Stimulated activated memory B cell treated with anti-CD40 and anti-IgM and Interleukin-4, amounts not matched to agents 10 μg/mL and 1 μg/mL and 100 μg/mL, for 72 hours (primary cell): ENCODE data around the gene MRPS27.

Experiments
- ATAC-seq: fragments of 150-1000 bp; cut with Tn5 transposase; 2 replicates; pipeline ENCODE4 v1.10.0; 2021
- H3K27ac Mint-ChIP-seq: one replicate; pipeline ENCODE4 v1.8.0; 2022; ENCODE audit warnings: mild to moderate bottlenecking, mixed read lengths
- H3K27me3 Mint-ChIP-seq: one replicate; pipeline ENCODE4 v1.8.0; 2022; ENCODE audit warnings: mixed read lengths
- H3K36me3 Mint-ChIP-seq: one replicate; pipeline ENCODE4 v1.8.0; 2022; ENCODE audit warnings: mixed read lengths
- H3K4me1 Mint-ChIP-seq: one replicate; pipeline ENCODE4 v1.8.0; 2022; ENCODE audit warnings: mixed read lengths
- H3K4me3 Mint-ChIP-seq: one replicate; pipeline ENCODE4 v1.8.0; 2022; ENCODE audit warnings: mild to moderate bottlenecking, moderate library complexity, mixed read lengths
- H3K9me3 Mint-ChIP-seq: one replicate; pipeline ENCODE4 v1.8.0; 2022; ENCODE audit warnings: mixed read lengths

Gene MRPS27

DNA sequence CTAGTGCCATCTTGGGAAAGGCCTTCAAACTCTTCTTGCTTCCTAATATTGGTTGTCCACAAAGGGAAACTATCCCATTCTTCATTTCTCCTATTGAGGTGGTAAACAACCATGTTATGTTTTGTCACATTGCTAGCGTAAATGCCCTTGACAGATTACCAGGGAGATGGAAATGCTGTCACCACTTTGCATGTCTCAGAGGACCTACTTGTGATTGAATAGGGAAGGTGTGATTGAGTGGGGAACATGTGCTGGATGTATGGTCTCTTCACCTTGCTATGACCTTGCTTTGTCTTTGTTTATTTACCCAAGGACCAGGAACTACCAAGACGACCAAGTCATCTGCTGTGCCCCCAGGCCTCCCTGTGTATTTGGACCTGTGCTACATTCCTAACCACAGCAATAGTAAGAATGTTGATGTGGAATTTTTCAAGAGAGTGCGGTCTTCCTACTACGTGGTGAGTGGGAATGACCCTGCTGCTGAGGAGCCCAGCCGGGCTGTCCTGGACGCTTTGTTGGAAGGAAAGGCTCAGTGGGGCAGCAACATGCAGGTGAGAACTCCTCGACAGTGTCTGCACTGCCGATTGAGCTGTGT is 116.7 kb downstream of the MRPS27 start:
- no peak overlapping the region for H3K4me3 Mint-ChIP-seq
- no peaks in the 10 kb centered on the region for H3K4me1 Mint-ChIP-seq
- peaks cover 6% of the 10 kb centered on the region for H3K27me3 Mint-ChIP-seq
- H3K9me3 Mint-ChIP-seq, result no peaks in the 10 kb centered on the region
- peaks cover 11% of the 10 kb centered on the region for H3K36me3 Mint-ChIP-seq
- no peak overlapping the region for H3K27ac Mint-ChIP-seq
- ATAC-seq, result no peak

DNA sequence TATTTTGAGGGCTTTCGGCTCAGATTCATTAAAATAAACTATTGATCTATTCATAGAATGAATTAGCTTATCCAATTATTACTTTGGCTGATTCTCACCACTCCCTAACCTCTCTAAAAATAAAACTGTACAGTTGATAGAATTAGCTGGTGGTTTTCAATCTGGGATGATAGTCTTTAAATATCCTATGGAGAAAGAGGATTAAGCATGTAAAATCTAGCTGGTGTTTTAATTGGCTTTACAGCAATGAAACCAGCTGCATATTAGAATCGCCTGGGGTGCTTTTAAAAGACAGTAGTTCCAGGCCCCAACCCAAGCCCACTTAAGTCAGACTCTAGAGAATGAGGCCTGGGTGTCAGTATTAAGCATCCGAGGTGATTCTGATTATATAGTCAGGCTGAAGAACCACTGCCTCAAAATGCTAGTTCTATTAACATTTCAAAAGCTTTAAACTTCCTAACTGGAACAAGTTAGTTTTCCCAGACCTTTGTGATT is 117.7 kb downstream of the MRPS27 start:
- Mint-ChIP-seq H3K4me3 (no peak overlapping the region), H3K4me1 (no peaks in the 10 kb centered on the region), H3K36me3 (peaks cover 9% of the 10 kb centered on the region), H3K27ac (no peak overlapping the region), H3K9me3 (no peaks in the 10 kb centered on the region), H3K27me3 (peaks cover 12% of the 10 kb centered on the region)
- ATAC-seq, result no peak

DNA sequence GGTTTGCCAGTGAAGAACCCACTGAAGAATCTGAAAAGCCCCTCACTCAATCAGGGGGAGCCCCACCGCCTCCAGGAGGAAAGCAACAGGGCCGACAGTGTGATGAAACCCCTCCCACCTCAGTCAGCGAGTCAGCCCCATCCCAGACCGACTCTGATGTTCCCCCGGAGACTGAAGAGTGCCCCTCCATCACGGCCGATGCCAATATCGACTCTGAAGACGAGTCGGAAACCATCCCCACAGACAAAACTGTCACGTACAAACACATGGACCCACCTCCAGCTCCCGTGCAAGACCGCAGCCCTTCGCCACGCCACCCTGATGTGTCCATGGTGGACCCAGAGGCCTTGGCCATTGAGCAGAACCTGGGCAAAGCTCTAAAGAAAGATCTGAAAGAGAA is 120.4 kb downstream of the MRPS27 start:
- Mint-ChIP-seq H3K4me3 (no peak overlapping the region), H3K9me3 (peaks cover 10% of the 10 kb centered on the region), H3K27me3 (peaks cover 32% of the 10 kb centered on the region), H3K36me3 (peaks cover 21% of the 10 kb centered on the region), H3K27ac (no peak overlapping the region), H3K4me1 (peaks cover 17% of the 10 kb centered on the region)
- ATAC-seq, result no peak

- ATAC-seq, result no peak
- H3K36me3 Mint-ChIP-seq, result peaks cover 21% of the 10 kb centered on the region
- no peak overlapping the region for H3K4me3 Mint-ChIP-seq
- H3K4me1 Mint-ChIP-seq, result peaks cover 19% of the 10 kb centered on the region
- H3K27ac Mint-ChIP-seq, result no peak overlapping the region
- H3K9me3 Mint-ChIP-seq, result peaks cover 10% of the 10 kb centered on the region
- peaks cover 32% of the 10 kb centered on the region for H3K27me3 Mint-ChIP-seq
Measured at GRCh38 chr5:72197393-72197792, 122.6 kb downstream of the MRPS27 start.

- ATAC-seq, result no peak
- Mint-ChIP-seq H3K4me3 (peak overlapping the region; percentile 70), H3K4me1 (peaks cover 19% of the 10 kb centered on the region), H3K9me3 (peaks cover 10% of the 10 kb centered on the region), H3K27me3 (peaks cover 32% of the 10 kb centered on the region), H3K36me3 (peaks cover 21% of the 10 kb centered on the region), H3K27ac (peak overlapping the region; percentile 65)
Measured at GRCh38 chr5:72195581-72195980, 124.5 kb downstream of the MRPS27 start.

DNA sequence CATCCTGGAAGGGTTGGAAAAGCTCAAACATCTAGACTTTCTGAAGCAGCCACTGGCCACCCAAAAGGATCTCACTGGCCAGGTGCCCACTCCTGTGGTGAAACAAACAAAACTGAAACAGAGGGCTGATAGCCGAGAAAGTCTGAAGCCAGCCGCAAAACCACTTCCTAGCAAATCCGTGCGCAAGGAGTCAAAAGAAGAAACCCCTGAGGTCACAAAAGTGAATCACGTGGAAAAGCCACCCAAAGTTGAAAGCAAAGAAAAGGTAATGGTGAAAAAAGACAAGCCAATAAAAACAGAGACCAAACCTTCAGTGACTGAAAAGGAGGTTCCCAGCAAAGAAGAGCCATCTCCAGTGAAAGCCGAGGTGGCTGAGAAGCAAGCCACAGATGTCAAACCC is 125.2 kb downstream of the MRPS27 start:
- H3K27ac Mint-ChIP-seq, result peak overlapping the region; percentile 65
- H3K4me3 Mint-ChIP-seq, result peak overlapping the region; percentile 70
- peaks cover 10% of the 10 kb centered on the region for H3K9me3 Mint-ChIP-seq
- H3K27me3 Mint-ChIP-seq, result peaks cover 32% of the 10 kb centered on the region
- H3K36me3 Mint-ChIP-seq, result peaks cover 21% of the 10 kb centered on the region
- H3K4me1 Mint-ChIP-seq, result peaks cover 19% of the 10 kb centered on the region
- peak; percentile 84 for ATAC-seq

DNA sequence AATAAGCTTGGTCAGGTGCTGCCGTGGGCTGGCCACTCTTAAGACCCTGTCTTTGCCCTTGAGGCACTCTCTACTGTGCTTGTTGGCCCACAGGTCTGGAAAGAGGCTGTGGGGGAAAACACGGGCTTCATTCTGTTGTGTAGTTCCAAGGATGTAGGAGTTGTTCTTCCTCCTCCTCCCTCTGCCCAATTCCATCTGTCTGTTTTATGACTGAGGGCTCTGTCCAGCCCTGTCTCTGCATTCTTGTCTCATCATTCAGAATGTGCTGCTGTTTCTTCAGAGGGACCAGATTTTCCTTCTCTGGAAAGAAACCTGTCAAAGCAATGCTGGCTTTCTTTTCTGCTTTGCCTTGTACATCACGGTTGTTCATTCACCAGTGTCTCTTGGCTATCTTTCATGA is 128.6 kb downstream of the MRPS27 start:
- ATAC-seq, result no peak
- peaks cover 10% of the 10 kb centered on the region for H3K9me3 Mint-ChIP-seq
- peaks cover 18% of the 10 kb centered on the region for H3K27me3 Mint-ChIP-seq
- no peak overlapping the region for H3K4me3 Mint-ChIP-seq
- no peak overlapping the region for H3K27ac Mint-ChIP-seq
- peaks cover 12% of the 10 kb centered on the region for H3K36me3 Mint-ChIP-seq
- peaks cover 19% of the 10 kb centered on the region for H3K4me1 Mint-ChIP-seq

- ATAC-seq, result no peak
- peaks cover 14% of the 10 kb centered on the region for H3K27me3 Mint-ChIP-seq
- H3K27ac Mint-ChIP-seq, result no peak overlapping the region
- no peak overlapping the region for H3K4me3 Mint-ChIP-seq
- H3K4me1 Mint-ChIP-seq, result no peaks in the 10 kb centered on the region
- no peaks in the 10 kb centered on the region for H3K9me3 Mint-ChIP-seq
- H3K36me3 Mint-ChIP-seq, result no peaks in the 10 kb centered on the region
Measured at GRCh38 chr5:72189146-72189545, 130.9 kb downstream of the MRPS27 start.

GRCh38 chr5:72188166-72188565 is 131.9 kb downstream of the MRPS27 start:
- ATAC-seq, result no peak
- peaks cover 24% of the 10 kb centered on the region for H3K27me3 Mint-ChIP-seq
- no peak overlapping the region for H3K27ac Mint-ChIP-seq

DNA sequence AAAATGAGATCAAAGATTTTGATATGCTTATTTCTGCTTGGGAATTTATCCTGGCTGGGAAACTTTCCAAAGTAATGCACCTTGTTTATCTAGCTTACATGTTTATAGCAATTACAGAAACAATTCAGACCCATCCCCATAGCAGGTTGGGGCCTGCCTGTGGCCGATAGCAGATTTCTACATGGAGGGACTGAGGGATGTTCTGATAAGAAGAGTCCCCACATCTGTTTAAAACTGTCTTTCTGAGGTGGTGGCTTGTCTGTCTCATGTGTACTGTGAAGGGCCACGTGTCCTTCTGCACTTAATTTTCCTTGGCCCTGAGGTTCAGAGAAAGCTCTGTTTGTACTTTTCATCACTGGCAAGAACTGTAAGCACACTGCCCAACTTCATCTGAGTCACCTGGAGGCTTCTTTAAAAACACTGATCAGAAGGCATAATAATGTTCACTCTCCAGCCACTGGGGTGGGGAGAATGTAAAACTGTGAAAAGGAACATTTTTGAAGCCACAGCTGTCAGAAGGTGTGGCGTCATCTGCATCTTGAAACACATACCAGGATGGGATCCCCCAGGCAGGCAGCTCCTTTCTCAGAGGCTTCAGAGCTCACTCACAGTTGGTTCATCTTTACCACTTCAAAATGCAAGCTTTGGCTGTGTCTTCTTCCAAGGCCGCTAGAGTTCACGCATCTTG is 132.5 kb downstream of the MRPS27 start:
- H3K9me3 Mint-ChIP-seq, result no peaks in the 10 kb centered on the region
- H3K4me1 Mint-ChIP-seq, result no peaks in the 10 kb centered on the region
- no peak overlapping the region for H3K4me3 Mint-ChIP-seq
- H3K27me3 Mint-ChIP-seq, result peaks cover 30% of the 10 kb centered on the region
- no peak overlapping the region for H3K27ac Mint-ChIP-seq
- ATAC-seq, result no peak
- H3K36me3 Mint-ChIP-seq, result no peaks in the 10 kb centered on the region

More at GRCh38 chr5:72188166-72188565, 131.9 kb downstream of the MRPS27 start:
- no peaks in the 10 kb centered on the region for H3K4me1 Mint-ChIP-seq
- H3K4me3 Mint-ChIP-seq, result no peak overlapping the region
- H3K9me3 Mint-ChIP-seq, result no peaks in the 10 kb centered on the region
- no peaks in the 10 kb centered on the region for H3K36me3 Mint-ChIP-seq

DNA sequence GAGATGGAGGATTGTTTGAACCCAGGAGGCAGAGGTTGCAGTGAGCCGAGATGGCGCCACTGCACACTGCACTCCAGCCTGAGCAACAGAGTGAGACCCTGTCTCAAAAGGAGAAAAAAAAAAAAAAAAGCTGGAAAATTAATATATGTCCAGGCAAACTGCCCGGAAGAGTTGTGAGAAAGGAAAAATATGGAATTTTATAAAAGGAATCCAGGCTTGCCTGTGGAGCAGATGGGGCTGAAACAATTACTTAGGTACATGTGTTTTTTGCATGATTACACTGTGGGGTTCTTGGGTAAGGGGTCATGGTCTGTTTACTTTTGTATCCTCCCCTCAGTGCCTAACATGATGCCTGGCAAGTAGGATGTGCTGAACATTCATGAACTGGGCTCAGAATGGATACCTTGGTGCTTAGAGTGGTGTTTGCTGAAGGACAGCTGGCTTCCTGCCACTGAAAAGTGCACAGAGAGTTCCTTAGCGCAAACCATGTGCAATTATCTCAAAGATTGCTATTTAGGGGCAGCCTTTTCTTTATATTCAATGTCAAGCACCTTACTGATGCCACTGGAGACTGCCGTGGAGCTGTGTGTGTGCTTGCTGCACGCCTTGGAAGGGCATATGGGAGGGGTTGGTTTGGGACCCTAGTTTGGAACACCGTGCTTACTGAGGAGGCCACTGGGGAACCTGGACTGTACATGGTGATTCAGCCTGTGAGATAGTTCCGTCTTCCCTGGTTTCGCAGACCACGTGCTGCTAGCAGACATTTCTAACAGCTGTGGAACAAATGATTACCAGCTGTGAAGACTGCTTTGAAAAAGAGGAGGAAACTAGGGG is 134.3 kb downstream of the MRPS27 start:
- peaks cover 46% of the 10 kb centered on the region for H3K27me3 Mint-ChIP-seq
- no peak overlapping the region for H3K4me3 Mint-ChIP-seq
- H3K36me3 Mint-ChIP-seq, result no peaks in the 10 kb centered on the region
- no peak overlapping the region for H3K27ac Mint-ChIP-seq
- H3K4me1 Mint-ChIP-seq, result no peaks in the 10 kb centered on the region
- no peaks in the 10 kb centered on the region for H3K9me3 Mint-ChIP-seq
- ATAC-seq, result no peak

GRCh38 chr5:72184408-72184807 is 135.6 kb downstream of the MRPS27 start:
- Mint-ChIP-seq H3K27me3 (peaks cover 59% of the 10 kb centered on the region), H3K9me3 (no peaks in the 10 kb centered on the region), H3K36me3 (no peaks in the 10 kb centered on the region), H3K4me1 (no peaks in the 10 kb centered on the region), H3K27ac (no peak overlapping the region), H3K4me3 (no peak overlapping the region)
- no peak for ATAC-seq

DNA sequence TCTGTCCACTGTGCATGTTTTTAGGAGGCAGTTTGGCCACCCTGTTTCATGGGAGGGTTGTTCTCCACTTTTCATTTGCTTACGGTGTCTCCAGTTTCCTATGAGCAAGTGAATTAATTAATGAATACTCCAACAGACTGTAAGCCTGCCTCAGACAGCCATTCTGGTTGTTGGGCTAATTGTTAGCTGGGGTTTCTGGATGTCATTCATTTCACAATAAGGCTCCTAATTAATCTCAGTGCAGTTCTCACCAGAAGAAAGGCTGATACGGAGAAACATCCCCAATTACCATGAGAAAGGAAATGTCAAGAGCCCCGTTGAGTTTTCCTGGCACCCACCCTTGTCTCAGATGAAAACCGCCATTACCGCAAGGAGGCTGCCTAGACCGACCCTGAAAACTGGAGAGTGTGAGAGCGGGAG is 136.9 kb downstream of the MRPS27 start:
- peaks cover 63% of the 10 kb centered on the region for H3K27me3 Mint-ChIP-seq
- no peaks in the 10 kb centered on the region for H3K36me3 Mint-ChIP-seq
- no peaks in the 10 kb centered on the region for H3K9me3 Mint-ChIP-seq

DNA sequence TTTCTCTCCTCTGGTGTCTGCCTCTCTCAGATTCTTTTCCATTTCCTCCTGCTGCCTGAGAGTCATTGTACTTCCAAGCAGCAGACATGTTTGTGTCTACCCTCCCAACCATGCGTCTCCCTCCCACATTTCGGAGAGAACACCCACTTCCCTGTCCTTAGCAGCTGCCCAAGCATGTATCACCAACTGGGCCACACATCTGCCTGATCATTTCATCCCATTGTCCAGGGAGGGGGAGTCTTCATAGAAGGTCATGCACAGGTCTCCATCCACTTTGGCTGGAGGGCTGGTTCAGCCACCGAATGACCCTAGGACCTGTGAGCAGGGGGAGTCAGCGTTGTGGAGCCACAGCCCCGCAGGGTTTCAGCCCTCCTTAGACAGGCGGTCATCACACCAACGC is 137.4 kb downstream of the MRPS27 start:
- H3K9me3 Mint-ChIP-seq, result no peaks in the 10 kb centered on the region
- H3K27me3 Mint-ChIP-seq, result peaks cover 63% of the 10 kb centered on the region

More for the DNA sequence above, 136.9 kb downstream of the MRPS27 start:
- H3K4me3 Mint-ChIP-seq, result no peak overlapping the region
- H3K27ac Mint-ChIP-seq, result no peak overlapping the region
- H3K4me1 Mint-ChIP-seq, result no peaks in the 10 kb centered on the region
- no peak for ATAC-seq

GRCh38 chr5:72180925-72181324 is 139.1 kb downstream of the MRPS27 start:
- Mint-ChIP-seq H3K4me3 (no peak overlapping the region), H3K27ac (no peak overlapping the region), H3K27me3 (peaks cover 67% of the 10 kb centered on the region), H3K4me1 (no peaks in the 10 kb centered on the region), H3K9me3 (no peaks in the 10 kb centered on the region), H3K36me3 (no peaks in the 10 kb centered on the region)
- no peak for ATAC-seq

More for the DNA sequence above, 137.4 kb downstream of the MRPS27 start:
- Mint-ChIP-seq H3K27ac (no peak overlapping the region), H3K4me3 (no peak overlapping the region), H3K4me1 (no peaks in the 10 kb centered on the region), H3K36me3 (no peaks in the 10 kb centered on the region)
- no peak for ATAC-seq
